HG03159 (cell line): ENCODE measurements around the gene TMEM135.

Source experiments
- ATAC-seq: cut with Tn5 transposase; IDR thresholded peaks from one replicate; pipeline ENCODE4 v1.9.1; 2021; ENCODE audit warnings: mild to moderate bottlenecking, moderate library complexity; ENCODE audit not compliant: unreplicated experiment

Gene TMEM135

DNA sequence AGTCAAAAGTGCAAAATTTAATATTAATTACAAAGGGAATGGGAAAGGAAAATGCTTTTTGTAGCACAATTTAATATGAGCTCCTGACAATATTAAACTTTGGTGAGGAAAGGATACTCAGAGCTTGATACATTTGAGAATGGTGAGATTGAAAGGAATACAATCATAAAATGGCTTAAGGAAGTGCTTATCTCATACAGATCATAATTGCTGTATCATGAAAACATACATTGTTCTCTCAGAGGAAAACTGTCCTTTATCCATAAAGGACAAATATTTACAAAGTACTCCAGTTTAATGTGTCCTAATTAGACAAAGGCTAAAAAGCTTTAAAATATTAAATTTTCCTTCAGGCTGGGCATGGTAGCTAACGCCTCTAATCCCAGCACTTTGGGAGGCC lies 260.4 kb downstream of the TMEM135 start:
- ATAC-seq = no peak

GRCh38 chr11:87299041-87299481 lies 261.3 kb downstream of the TMEM135 start:
- ATAC-seq = no peak

- peak; percentile 74 for ATAC-seq
Observed at GRCh38 chr11:87300640-87301380, 263.1 kb downstream of the TMEM135 start.

DNA sequence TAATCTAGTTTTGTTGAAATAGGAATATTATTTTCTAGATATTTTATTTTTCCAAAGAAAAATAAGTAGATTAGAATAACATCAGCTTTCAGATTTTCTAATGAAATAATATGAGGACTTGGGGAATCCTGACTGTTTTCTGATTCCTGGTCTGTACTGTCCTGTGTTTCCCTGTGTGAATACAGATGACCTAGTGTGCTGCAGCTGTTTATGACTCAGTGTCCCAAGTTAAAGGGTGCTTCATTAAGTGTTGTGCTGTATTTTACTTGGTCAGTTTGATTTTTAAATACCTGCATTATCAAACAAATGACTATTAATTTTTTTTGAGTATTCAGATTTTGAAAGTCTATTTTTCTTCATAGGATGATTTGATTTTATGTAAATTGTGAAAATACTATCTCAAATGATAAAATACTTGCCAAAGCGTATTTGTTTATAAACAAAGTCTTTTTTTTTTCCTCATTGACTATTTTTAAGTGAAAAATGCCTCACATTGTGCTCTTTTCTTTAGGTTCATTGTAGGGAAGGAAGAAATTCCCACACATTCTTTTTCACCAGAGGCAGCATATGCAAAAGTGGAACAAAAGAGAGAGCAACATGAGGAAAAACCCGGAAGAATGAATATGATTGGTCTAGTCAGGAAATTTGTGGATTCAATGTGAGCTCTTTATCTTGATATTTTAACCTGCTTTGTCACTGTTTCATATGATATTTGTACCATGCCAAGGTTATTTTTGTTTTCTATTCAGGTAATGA lies 264.2 kb downstream of the TMEM135 start:
- ATAC-seq = no peak

DNA sequence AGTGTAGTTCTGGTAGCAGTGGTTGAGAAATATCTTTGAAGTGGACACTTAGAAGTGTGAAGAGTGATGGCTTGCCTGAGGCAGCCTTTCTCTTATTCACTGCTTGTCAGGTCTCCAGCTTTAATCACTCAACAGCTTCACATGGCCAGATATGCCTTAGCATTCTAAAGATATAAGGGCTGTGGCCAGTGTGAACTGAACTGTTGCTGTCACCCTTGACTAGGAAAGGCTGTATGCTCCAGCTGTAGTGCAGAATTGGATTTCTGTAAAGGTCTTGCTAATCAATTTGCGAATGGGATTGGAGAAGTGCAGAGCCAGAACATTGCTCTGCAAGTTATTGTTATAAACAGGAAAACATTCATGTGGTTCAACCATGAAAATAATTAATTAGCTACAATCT lies 266.7 kb downstream of the TMEM135 start:
- ATAC-seq = no peak

GRCh38 chr11:87306262-87306851 lies 268.6 kb downstream of the TMEM135 start:
- ATAC-seq = no peak

DNA sequence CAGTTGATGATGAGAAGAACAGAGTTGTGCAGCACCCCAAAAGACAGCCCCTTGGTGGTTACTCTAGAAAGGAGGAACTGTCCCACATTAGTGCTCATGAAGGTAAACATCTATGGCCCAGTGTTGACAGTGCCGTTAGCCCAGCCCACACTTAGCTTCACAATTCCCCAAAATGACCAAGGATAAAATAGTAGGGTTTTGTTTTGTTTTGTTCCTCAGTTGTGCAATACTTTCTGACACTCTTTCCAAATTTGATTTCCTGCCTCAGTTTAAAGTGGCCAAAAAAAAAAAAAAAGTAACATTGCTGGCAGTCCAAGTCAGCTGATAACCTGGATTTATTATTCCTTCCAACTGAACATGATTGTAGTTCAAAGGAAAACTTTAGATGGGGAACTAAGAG lies 269.4 kb downstream of the TMEM135 start:
- no peak for ATAC-seq

DNA sequence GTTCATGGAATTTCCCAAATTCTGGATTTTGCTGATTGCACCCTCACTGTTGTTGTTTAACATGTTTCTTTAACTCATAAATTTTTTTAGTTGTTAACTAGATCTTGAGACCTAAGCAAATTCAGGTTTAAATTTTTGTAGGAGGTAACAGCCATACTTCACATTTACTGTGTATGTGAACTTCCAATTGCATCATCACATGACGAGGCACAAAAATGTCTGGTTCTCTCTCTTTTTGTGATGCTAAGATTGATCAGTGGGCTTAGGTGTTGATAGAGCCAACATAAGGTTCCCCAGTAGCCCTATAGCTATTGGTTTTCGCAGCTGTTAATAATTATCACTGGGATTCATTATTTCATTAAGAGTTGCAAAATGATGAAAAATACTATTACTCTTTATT lies 277.5 kb downstream of the TMEM135 start:
- no peak for ATAC-seq

DNA sequence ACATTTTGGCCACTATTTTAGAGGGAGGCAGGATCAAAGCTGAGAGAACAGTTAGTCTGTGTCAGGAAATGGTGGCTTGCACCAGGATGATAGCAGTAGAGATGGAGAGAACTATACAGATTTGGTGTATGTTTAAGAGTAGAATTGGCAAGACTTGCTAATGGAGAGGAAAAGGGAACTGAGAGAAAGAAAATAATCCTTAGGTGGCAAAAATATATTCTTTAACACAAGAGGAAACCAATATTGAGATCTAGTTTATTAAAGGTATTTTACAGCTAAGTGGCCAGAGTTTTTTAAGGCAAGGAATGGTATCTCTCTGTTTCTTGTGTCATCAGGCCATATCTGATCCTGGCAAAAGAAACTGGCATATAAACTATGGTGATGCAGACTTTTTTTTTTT lies 278.8 kb downstream of the TMEM135 start:
- ATAC-seq = no peak

DNA sequence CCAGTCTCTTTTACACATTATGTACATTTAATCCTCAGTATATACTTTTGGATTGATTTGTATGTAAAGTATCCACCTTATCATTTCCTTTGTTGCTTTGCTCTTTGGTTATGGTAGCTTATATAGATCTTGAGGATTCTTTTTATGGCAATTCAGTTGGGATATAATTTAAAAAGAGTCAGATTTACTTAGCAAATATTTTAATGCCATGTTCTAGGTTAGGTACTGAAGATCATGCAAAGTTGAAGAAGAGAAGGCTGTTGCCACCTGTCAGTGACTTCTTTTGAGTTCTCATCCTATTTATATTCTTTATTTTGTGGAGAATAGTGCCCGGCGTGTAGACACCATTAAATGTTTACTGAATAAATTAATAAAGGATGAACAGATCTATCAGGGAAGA lies 279.7 kb downstream of the TMEM135 start:
- ATAC-seq = no peak

DNA sequence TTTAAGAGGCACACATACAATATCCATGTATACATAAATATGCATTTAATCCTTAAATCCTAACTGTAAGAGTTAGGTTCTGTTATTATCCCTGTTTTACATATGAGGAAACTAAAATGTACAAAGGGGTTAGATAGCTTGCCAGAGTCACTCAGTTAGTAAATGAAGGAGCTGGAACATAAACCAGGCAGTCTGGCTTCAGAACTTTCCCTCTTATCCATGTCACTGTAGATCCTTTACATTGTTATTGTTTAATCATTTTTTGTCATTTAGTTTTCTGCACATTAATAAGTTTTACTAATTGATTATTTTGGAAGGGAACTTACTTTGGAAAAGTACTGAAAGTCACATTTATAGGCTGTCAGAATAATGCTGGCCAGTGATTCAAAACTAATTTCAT lies 282.4 kb downstream of the TMEM135 start:
- ATAC-seq = no peak

DNA sequence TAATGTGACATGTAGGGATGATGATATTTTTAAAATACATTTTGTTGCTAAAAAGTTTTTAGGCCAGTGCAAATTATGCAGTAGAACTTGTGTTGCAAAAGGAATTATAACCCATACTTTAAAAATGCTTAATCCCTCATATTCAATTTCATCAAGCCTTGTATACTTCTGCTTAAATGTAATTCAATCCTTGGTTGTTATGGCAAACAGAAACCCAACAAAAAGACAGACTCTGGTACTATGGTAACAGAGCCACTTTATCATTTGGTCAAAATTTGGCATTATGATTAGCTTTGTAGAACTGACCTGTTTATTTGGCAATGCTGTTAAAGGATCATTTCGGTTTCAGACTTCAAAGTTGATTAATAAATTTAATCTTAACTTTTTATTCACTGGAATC lies 284.8 kb downstream of the TMEM135 start:
- ATAC-seq = no peak

- ATAC-seq = no peak
Observed at GRCh38 chr11:87323899-87324298, 286.2 kb downstream of the TMEM135 start.

- peak; percentile 62 for ATAC-seq
Observed at GRCh38 chr11:87324817-87325489, 287.2 kb downstream of the TMEM135 start.

GRCh38 chr11:87325490-87325872 lies 287.7 kb downstream of the TMEM135 start:
- ATAC-seq = peak; percentile 11

DNA sequence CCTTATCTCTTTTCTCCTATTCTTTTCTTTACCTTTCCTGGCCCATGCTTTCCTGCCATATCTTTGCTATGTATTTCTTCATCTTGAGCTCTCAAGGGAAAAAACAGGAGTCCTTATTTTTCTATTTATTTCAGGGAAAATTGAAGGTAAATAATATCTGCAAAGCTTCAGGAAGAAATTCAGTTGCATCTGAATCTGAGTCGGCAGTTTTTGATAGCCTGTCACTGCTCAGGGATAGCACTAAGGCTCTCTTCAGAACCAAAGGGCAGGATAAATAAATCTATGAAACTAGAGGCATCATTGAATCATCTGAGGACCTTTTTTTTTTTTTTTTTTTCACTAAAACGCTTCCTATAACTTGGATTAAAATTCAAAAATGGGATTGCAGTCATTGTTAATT lies 288.9 kb downstream of the TMEM135 start:
- no peak for ATAC-seq

DNA sequence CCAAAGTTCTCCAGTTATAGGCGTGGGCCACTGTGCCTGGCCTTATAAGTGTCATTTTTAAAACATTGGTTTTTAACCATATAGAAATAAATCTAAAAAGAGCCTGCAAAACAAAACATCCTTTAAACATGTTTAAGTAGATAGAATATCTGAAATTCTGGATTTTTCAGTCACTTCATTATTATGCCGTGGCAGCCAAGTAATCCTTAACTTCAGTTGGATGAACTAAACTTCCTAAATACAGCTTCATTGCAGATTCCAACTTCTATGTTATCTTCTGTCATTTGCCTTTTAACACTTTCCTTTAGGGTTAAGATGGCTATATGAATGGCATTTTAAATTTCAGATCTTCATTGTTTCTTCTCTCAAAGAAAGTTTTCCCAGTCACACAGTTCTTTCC lies 291.4 kb downstream of the TMEM135 start:
- no peak for ATAC-seq

GRCh38 chr11:87330187-87330601 lies 292.5 kb downstream of the TMEM135 start:
- ATAC-seq = no peak

DNA sequence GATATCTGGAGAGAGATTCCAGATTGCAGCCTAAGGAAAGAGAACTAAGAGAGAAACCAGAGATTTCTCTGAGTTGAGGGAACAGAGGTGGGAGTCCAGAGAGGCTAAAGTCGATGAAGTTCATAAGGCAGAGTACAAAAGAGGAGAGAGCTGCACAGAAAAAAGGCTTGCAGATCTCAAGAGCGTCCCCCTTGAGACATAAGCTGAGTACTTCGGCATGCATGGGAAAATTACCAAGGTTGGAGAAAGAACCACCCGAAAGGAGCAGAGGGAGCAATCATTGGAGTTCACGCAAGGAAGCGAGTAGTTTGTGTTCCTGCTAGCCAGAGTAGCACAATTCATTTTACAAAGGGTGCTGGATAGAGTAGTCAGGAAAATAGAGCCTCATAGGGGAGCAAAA lies 293.5 kb downstream of the TMEM135 start:
- ATAC-seq = no peak

DNA sequence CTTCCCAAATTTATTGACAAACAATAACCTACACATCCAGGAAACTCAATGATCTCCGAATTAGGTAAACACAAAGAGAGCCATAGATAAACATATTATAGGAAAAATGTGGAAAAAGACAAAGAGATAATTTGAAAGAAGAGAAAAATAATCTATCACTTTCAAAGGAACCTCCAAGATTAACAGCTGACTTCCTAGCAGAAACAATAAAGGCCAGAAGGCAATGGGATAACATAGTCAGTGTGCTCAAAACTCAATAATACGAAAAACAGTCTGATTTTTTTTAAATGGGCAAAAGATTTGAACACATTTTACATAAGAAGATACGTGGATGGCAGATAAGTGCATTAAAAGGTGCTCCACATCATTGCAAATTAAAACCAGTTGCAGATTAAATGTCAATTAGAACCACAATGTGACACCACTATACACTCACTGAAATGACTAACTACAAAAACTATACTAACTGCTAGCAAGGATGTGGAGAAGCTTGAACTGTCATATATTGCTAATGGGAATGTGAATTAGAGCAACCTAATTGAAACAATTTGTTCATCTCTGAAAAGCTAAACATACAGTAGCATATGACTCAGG lies 300.4 kb downstream of the TMEM135 start:
- ATAC-seq = no peak

GRCh38 chr11:87339416-87339815 lies 301.7 kb downstream of the TMEM135 start:
- ATAC-seq = no peak
